Trophoblast cell (in vitro differentiated cells and primary cell): Measurements from ENCODE around the gene CAMK2B.

ENCODE experiments used
- DNase-seq, 2 donors: peaks; one replicate each; pipeline ENCODE4 v3.0.0-alpha.2; 2016
- H2AFZ ChIP-seq: 2 replicates; pipeline ENCODE4 v1.6.1; 2013; ENCODE audit warnings: low read length, moderate library complexity, mild to moderate bottlenecking; ENCODE audit not compliant: insufficient read depth, poor library complexity
- H2AK5ac ChIP-seq: 2 replicates; pipeline ENCODE4 v1.6.1; 2013; ENCODE audit warnings: mild to moderate bottlenecking, low read length
- H2BK120ac ChIP-seq: 2 replicates; pipeline ENCODE4 v1.6.1; 2013; ENCODE audit warnings: low read length, mild to moderate bottlenecking, moderate library complexity; ENCODE audit not compliant: insufficient read depth, poor library complexity
- H2BK12ac ChIP-seq: 2 replicates; pipeline ENCODE4 v1.6.1; 2013; ENCODE audit warnings: mild to moderate bottlenecking, low read length, moderate library complexity
- H2BK5ac ChIP-seq: 2 replicates; pipeline ENCODE4 v1.6.1; 2013; ENCODE audit warnings: low read length, low read depth, moderate library complexity, mild to moderate bottlenecking; ENCODE audit not compliant: poor library complexity
- H3K14ac ChIP-seq: 2 replicates; pipeline ENCODE4 v1.6.1; 2013; ENCODE audit warnings: mild to moderate bottlenecking, low read length
- H3K18ac ChIP-seq: 2 replicates; pipeline ENCODE4 v1.6.1; 2013; ENCODE audit warnings: mild to moderate bottlenecking, low read length
- H3K23ac ChIP-seq: 2 replicates; pipeline ENCODE4 v1.6.1; 2013; ENCODE audit warnings: low read length
- H3K27ac ChIP-seq: 2 replicates; pipeline ENCODE4 v1.5.1; 2013; ENCODE audit warnings: low read depth, mild to moderate bottlenecking, inconsistent platforms, low read length, moderate library complexity
- H3K27me3 ChIP-seq: 2 replicates; pipeline ENCODE4 v1.6.1; 2013; ENCODE audit warnings: inconsistent platforms, mild to moderate bottlenecking, low read length, moderate library complexity; ENCODE audit not compliant: insufficient read depth
- H3K36me3 ChIP-seq, 2 experiments: 1 replicate in 1 of 2; 2 replicates in 1 of 2; pipeline ENCODE4 v1.6.1; 2013; ENCODE audit warnings: low read length in 2 of 2, mild to moderate bottlenecking in 2 of 2, moderate library complexity in 1 of 2; ENCODE audit not compliant: insufficient read depth in 2 of 2, control insufficient read depth in 1 of 2
- H3K4ac ChIP-seq: 2 replicates; pipeline ENCODE4 v1.6.1; 2013; ENCODE audit warnings: low read depth, mild to moderate bottlenecking, low read length, moderate library complexity
- H3K4me1 ChIP-seq, 2 experiments: 1 replicate in 1 of 2; 2 replicates in 1 of 2; pipeline ENCODE4 v1.6.1; 2013; ENCODE audit warnings: low read length in 2 of 2, mild to moderate bottlenecking in 2 of 2, moderate library complexity in 1 of 2; ENCODE audit not compliant: insufficient read depth in 2 of 2, control insufficient read depth in 1 of 2
- H3K4me2 ChIP-seq: 2 replicates; pipeline ENCODE4 v1.6.1; 2013; ENCODE audit warnings: inconsistent platforms, mild to moderate bottlenecking, low read length, moderate library complexity
- H3K4me3 ChIP-seq: 2 replicates; pipeline ENCODE4 v1.5.1; 2013; ENCODE audit warnings: mild to moderate bottlenecking, low read depth, low read length, inconsistent platforms
- H3K79me1 ChIP-seq: one replicate; pipeline ENCODE4 v1.6.1; 2013; ENCODE audit warnings: low read length
- H3K79me2 ChIP-seq: 2 replicates; pipeline ENCODE4 v1.6.1; 2013; ENCODE audit warnings: low read length, mild to moderate bottlenecking; ENCODE audit not compliant: control insufficient read depth, insufficient read depth, poor library complexity
- H3K9ac ChIP-seq: 2 replicates; pipeline ENCODE4 v1.6.1; 2013; ENCODE audit warnings: mild to moderate bottlenecking, low read length
- H3K9me3 ChIP-seq: 2 replicates; pipeline ENCODE4 v1.6.1; 2013; ENCODE audit warnings: low read depth, mild to moderate bottlenecking, control low read depth, inconsistent platforms, low read length; ENCODE audit not compliant: insufficient read depth
- H4K12ac ChIP-seq: 2 replicates; pipeline ENCODE4 v1.6.1; 2013; ENCODE audit warnings: low read depth, mild to moderate bottlenecking, low read length, moderate library complexity
- H4K8ac ChIP-seq: 2 replicates; pipeline ENCODE4 v1.6.1; 2013; ENCODE audit warnings: low read depth, mild to moderate bottlenecking, low read length, moderate library complexity
- H4K91ac ChIP-seq: one replicate; pipeline ENCODE4 v1.6.1; 2013; ENCODE audit warnings: low read depth, mild to moderate bottlenecking, low read length, moderate library complexity
- WGBS: extraction: QIAGEN DNeasy Blood & Tissue Kit; methylation state at CpG from one replicate; pipeline ENCODE4 v1.1.7; 2013; ENCODE audit warnings: missing lambda C conversion rate; ENCODE audit not compliant: insufficient read length, insufficient coverage; ENCODE audit errors: extremely low coverage; 5-methylcytosine and 5-hydroxymethylcytosine counted together

The CAMK2B gene

GRCh38 chr7:44330331-44330730 lies 4.9 kb upstream of the CAMK2B start:
- Histone ChIP-seq H2BK120ac (no peak overlapping the region), H3K4me1 (peaks cover 0 to 4% of the 10 kb centered on the region in 2 experiments), H3K9ac (no peak overlapping the region), H3K4ac (no peak overlapping the region), H3K79me1 (no peaks in the 10 kb centered on the region), H3K4me3 (no peak overlapping the region), H4K91ac (no peak overlapping the region), H3K18ac (no peak overlapping the region), H2AK5ac (no peak overlapping the region), H3K4me2 (no peak overlapping the region), H3K79me2 (no peaks in the 10 kb centered on the region), H4K8ac (no peak overlapping the region), H3K36me3 (no peaks in the 10 kb centered on the region), H2BK12ac (no peak overlapping the region), H3K23ac (no peak overlapping the region), H2BK5ac (no peak overlapping the region), H3K27me3 (peaks cover 18% of the 10 kb centered on the region), H3K14ac (no peak overlapping the region), H3K27ac (no peak overlapping the region), H4K12ac (no peak overlapping the region), H3K9me3 (peaks cover 2% of the 10 kb centered on the region), H2AFZ (no peak overlapping the region)
- no CpG with 5 or more reads among the region's 6 CpGs for WGBS
- DNase-seq: no peak

GRCh38 chr7:44329888-44330287 lies 4.5 kb upstream of the CAMK2B start:
- Histone ChIP-seq H3K4me2 (no peak overlapping the region), H3K9ac (no peak overlapping the region), H2BK5ac (no peak overlapping the region), H3K4ac (no peak overlapping the region), H3K27me3 (peaks cover 22% of the 10 kb centered on the region), H2AFZ (no peak overlapping the region), H3K14ac (no peak overlapping the region), H2AK5ac (no peak overlapping the region), H3K9me3 (peaks cover 2% of the 10 kb centered on the region), H4K8ac (no peak overlapping the region), H3K4me1 (peaks cover 0 to 4% of the 10 kb centered on the region in 2 experiments), H3K4me3 (no peak overlapping the region), H4K91ac (no peak overlapping the region), H3K23ac (no peak overlapping the region), H3K27ac (no peak overlapping the region), H3K79me1 (no peaks in the 10 kb centered on the region), H3K36me3 (no peaks in the 10 kb centered on the region), H3K79me2 (no peaks in the 10 kb centered on the region), H2BK120ac (no peak overlapping the region), H4K12ac (no peak overlapping the region), H3K18ac (no peak overlapping the region), H2BK12ac (no peak overlapping the region)
- DNase-seq: no peak
- WGBS: no CpG with 5 or more reads among the region's 3 CpGs

GRCh38 chr7:44329081-44329480 lies 3.7 kb upstream of the CAMK2B start:
- Histone ChIP-seq H4K12ac (no peak overlapping the region), H2AK5ac (no peak overlapping the region), H2BK5ac (no peak overlapping the region), H2BK120ac (no peak overlapping the region), H4K91ac (no peak overlapping the region), H3K18ac (no peak overlapping the region), H3K9me3 (peaks cover 2% of the 10 kb centered on the region), H3K9ac (no peak overlapping the region), H3K4me3 (no peak overlapping the region), H3K27me3 (peaks cover 30% of the 10 kb centered on the region), H3K79me2 (no peaks in the 10 kb centered on the region), H3K79me1 (no peaks in the 10 kb centered on the region), H3K4me1 (no peaks in the 10 kb centered on the region), H3K14ac (no peak overlapping the region), H3K23ac (no peak overlapping the region), H3K4ac (no peak overlapping the region), H3K27ac (no peak overlapping the region), H4K8ac (no peak overlapping the region), H2BK12ac (no peak overlapping the region), H2AFZ (no peak overlapping the region), H3K36me3 (no peaks in the 10 kb centered on the region), H3K4me2 (no peak overlapping the region)
- DNase-seq: no peak
- WGBS: no CpG with 5 or more reads among the region's 2 CpGs

GRCh38 chr7:44327981-44328380 lies 2.6 kb upstream of the CAMK2B start:
- H4K91ac ChIP-seq: no peak overlapping the region
- no peak overlapping the region for H3K4me2 ChIP-seq
- no peak overlapping the region for H2BK120ac ChIP-seq
- H4K12ac ChIP-seq: no peak overlapping the region
- no peak overlapping the region for H3K14ac ChIP-seq
- H3K27me3 ChIP-seq: peaks cover 40% of the 10 kb centered on the region
- H3K4me3 ChIP-seq: no peak overlapping the region
- H4K8ac ChIP-seq: no peak overlapping the region
- H3K79me2 ChIP-seq: no peaks in the 10 kb centered on the region
- no peak overlapping the region for H3K18ac ChIP-seq
- H2AK5ac ChIP-seq: no peak overlapping the region
- H3K23ac ChIP-seq: no peak overlapping the region
- no peak overlapping the region for H3K27ac ChIP-seq
- no peaks in the 10 kb centered on the region for H3K79me1 ChIP-seq
- H2BK12ac ChIP-seq: no peak overlapping the region
- peaks cover 2% of the 10 kb centered on the region for H3K9me3 ChIP-seq
- DNase-seq: no peak
- WGBS: no CpG with 5 or more reads among the region's 5 CpGs
- no peak overlapping the region for H3K4ac ChIP-seq
- no peak overlapping the region for H2BK5ac ChIP-seq
- H2AFZ ChIP-seq: no peak overlapping the region
- no peak overlapping the region for H3K9ac ChIP-seq
- no peaks in the 10 kb centered on the region for H3K36me3 ChIP-seq
- H3K4me1 ChIP-seq: no peaks in the 10 kb centered on the region
